SH-SY5Y (cell line): ENCODE results near the gene ZDHHC11B.

Experiments
- GATA2 ChIP-seq: IDR thresholded peaks from 2 replicates; pipeline ENCODE4 v1.6.1; 2011; ENCODE audit warnings: mild to moderate bottlenecking, low read depth, low read length
- GATA3 ChIP-seq: IDR thresholded peaks from 2 replicates; pipeline ENCODE4 v1.6.1; 2011; ENCODE audit warnings: low read depth, mild to moderate bottlenecking, low read length, moderate library complexity

- TF ChIP-seq GATA2 (no peak), GATA3 (no peak)
Observed at GRCh38 chr5:672329-673160, 112.0 kb downstream of the ZDHHC11B start.
